Measurements from ENCODE around the gene ITPRID1. TPM values are rescaled to one million over a fixed set of nuclear protein-coding genes. Genes with fewer than 3 reads are reported as not detected.

The ITPRID1 gene
- total RNA-seq, 1 experiment from 2014 or later, result not detected

- H3K4me3 ChIP-seq (replicated peaks in 1 of 2; ENCODE audit: low read depth in 1 of 2, low read length in 2 of 2), result no peak overlapping the region
- H3K79me2 ChIP-seq (ENCODE audit: insufficient read depth, low read length), result no peaks in the 10 kb centered on the region
- H3K9me2 ChIP-seq (ENCODE audit: insufficient read depth), result no peaks in the 10 kb centered on the region
- CTCF ChIA-PET, result no interaction called here
- BruUV-seq (replicated peaks), result no TSS peak
- RAD21 ChIA-PET (ENCODE audit: low non-redundant PET in 1 of 2, low total read pairs in 2 of 2, uncharacterized antibody in 2 of 2, unreplicated experiment in 2 of 2), result no interaction called here
- no peak overlapping the region for H3K27ac ChIP-seq (ENCODE audit: low read depth, low read length)
- H4K20me1 ChIP-seq (ENCODE audit: insufficient read depth), result no peaks in the 10 kb centered on the region
- DNase-seq (ENCODE audit: low read depth, low spot score) (no peak), ATAC-seq (no peak)
- no peaks in the 10 kb centered on the region for H3K27me3 ChIP-seq (ENCODE audit: insufficient read depth, low read length)
- no peak for TF ChIP-seq REST (IDR thresholded peaks at IDR 0.05; ENCODE audit: low read depth)
- no peak overlapping the region for H3K9ac ChIP-seq (ENCODE audit: low read length)
- no peaks in the 10 kb centered on the region for H3K36me3 ChIP-seq (ENCODE audit: control insufficient read depth in 1 of 2, insufficient read depth in 2 of 2, low read length in 2 of 2)
- intact Hi-C loops (cut with micrococcal nuclease), result no loop called here
- no peak overlapping the region for H3K4me2 ChIP-seq (ENCODE audit: low read length)
- no peak overlapping the region for H2AFZ ChIP-seq (ENCODE audit: low read depth, low read length, poor library complexity, severe bottlenecking)
- POLR2A ChIA-PET, result no interaction called here
- H3K9me3 ChIP-seq (ENCODE audit: control insufficient read depth in 1 of 2, insufficient read depth in 1 of 2, low read depth in 1 of 2, low read length in 2 of 2), result no peaks in the 10 kb centered on the region
- H3K4me1 ChIP-seq (ENCODE audit: control insufficient read depth in 1 of 2, insufficient read depth in 2 of 2, low read length in 2 of 2), result no peaks in the 10 kb centered on the region
Observed at GRCh38 chr7:31521336-31522010, 7.6 kb downstream of the ITPRID1 start.

GRCh38 chr7:31526864-31527263 is 13.0 kb downstream of the ITPRID1 start:
- Histone ChIP-seq H4K20me1 (ENCODE audit: insufficient read depth) (no peaks in the 10 kb centered on the region), H3K27ac (ENCODE audit: low read depth, low read length) (no peak overlapping the region), H3K27me3 (ENCODE audit: insufficient read depth, low read length) (no peaks in the 10 kb centered on the region), H3K9me2 (ENCODE audit: insufficient read depth) (no peaks in the 10 kb centered on the region), H3K4me1 (ENCODE audit: control insufficient read depth in 1 of 2, insufficient read depth in 2 of 2, low read length in 2 of 2) (no peaks in the 10 kb centered on the region), H3K79me2 (ENCODE audit: insufficient read depth, low read length) (no peaks in the 10 kb centered on the region), H3K4me3 (replicated peaks in 1 of 2; ENCODE audit: low read depth in 1 of 2, low read length in 2 of 2) (no peak overlapping the region), H3K36me3 (ENCODE audit: control insufficient read depth in 1 of 2, insufficient read depth in 2 of 2, low read length in 2 of 2) (no peaks in the 10 kb centered on the region), H2AFZ (ENCODE audit: low read depth, low read length, poor library complexity, severe bottlenecking) (no peak overlapping the region), H3K9me3 (ENCODE audit: control insufficient read depth in 1 of 2, insufficient read depth in 1 of 2, low read depth in 1 of 2, low read length in 2 of 2) (no peaks in the 10 kb centered on the region), H3K4me2 (ENCODE audit: low read length) (no peak overlapping the region), H3K9ac (ENCODE audit: low read length) (no peak overlapping the region)
- ATAC-seq (no peak), DNase-seq (ENCODE audit: low read depth, low spot score) (no peak)
- POLR2A ChIA-PET, result no interaction called here
- TF ChIP-seq JUND (IDR thresholded peaks at IDR 0.05), result no peak
- TF ChIP-seq CEBPB (IDR thresholded peaks at IDR 0.05; ENCODE audit: low read depth), result no peak
- TF ChIP-seq EZH2 (IDR thresholded peaks at IDR 0.05), result no peak
- no peak for TF ChIP-seq REST (IDR thresholded peaks at IDR 0.05; ENCODE audit: low read depth)
- no peak for TF ChIP-seq RAD21 (IDR thresholded peaks at IDR 0.05; ENCODE audit: low read depth)
- TF ChIP-seq FOSL1 (IDR thresholded peaks at IDR 0.05; ENCODE audit: low read depth), result no peak
- TF ChIP-seq SP1 (IDR thresholded peaks at IDR 0.05; ENCODE audit: low read depth), result no peak
- no peak for TF ChIP-seq ZFX (IDR thresholded peaks at IDR 0.05)
- no peak for TF ChIP-seq EZH2phosphoT487 (IDR thresholded peaks at IDR 0.05; ENCODE audit: borderline replicate concordance)
- no TSS peak for BruUV-seq (replicated peaks)
- CTCF ChIA-PET, result no interaction called here
- intact Hi-C loops (cut with micrococcal nuclease), result no loop called here
- RAD21 ChIA-PET (ENCODE audit: low non-redundant PET in 1 of 2, low total read pairs in 2 of 2, uncharacterized antibody in 2 of 2, unreplicated experiment in 2 of 2), result no interaction called here

Data from HCT116 (cell line).